NCI-H1092 treated with DMSO at 0.1 percent for 48 hours (cell line): ENCODE results near the gene STK17A.
"Not testable (repeated sequence)": the region's sequence is repeated elsewhere in the genome, so short reads cannot be mapped to it uniquely, and the experiment has no call there.

Experiments
- DNase-seq: peaks from one replicate; lab custom pipeline; 2025; lab: John Stamatoyannopoulos, UW

The STK17A gene

DNA sequence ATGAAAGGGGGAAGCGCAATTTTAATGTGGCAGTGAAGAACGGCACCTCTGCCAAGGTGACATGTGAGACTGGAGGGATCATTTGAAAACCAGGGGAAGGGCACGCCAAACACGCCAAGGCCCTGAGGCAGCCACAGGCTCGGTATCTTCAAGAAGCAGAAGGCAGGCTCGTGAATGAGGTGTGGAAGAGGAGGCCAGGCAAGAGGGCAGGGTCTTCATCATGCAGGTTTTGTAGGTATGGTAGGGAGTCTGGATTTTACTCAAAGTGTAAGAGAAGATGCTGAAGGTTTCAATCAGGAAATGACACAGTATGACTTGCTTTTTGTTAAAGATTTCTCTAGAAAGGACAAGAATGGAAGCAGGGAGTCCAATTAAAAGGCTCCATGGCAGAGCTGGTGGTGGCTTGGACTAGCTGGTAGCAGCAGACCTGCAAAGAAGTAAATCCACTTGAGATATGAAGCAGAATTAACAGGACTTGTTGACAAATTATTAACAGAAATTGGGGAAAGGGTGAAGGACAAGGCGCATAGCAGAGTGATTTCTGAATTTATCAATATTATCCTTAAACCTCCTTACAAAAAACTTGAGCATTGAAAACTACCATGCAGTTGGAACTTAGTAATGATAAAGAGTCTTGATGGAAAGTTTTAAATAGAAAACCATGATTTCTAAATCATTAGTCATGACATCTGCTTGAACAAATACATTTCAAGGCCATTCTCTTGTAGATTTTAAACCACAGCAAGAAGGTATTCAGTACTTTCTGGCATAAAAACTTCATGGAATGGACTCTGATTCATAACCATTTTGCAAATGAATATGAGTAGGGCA is 76.0 kb downstream of the STK17A start:
- no peak for DNase-seq

DNA sequence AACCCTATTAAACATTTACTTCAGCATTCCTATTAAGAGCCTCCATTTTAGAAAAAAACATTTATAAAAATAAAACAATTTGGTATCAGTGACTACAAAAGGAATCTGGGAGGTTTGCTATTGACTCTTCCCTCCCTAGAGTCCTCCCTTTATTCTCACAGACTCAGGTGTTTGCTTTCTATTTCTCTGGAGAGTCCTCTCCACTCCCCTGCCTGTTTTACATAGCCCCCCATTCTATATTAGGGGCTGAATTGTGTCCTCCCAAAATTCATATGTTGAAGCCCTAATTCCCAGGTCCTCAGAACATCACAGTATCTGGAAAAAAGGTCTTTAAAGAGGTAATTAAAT is 76.6 kb downstream of the STK17A start:
- no peak for DNase-seq

DNA sequence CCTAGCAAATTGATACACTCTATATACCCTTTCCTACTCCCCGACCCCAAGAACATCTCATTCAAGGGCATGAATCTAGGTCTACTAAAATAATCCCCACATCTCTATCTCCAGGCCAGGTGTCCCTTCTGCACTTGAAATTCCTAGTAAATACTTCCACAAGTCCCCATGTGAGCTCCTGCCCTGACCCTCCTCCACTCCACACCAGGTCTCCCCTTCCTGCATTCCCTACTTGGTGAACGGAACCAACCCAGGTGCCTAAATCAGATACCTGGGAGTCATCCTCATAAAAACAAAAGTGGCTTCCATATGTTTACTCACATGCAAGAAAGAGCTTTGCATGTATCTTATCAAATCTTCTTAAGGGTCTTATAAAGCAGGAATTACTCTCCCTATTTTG is 77.2 kb downstream of the STK17A start:
- no peak for DNase-seq

DNA sequence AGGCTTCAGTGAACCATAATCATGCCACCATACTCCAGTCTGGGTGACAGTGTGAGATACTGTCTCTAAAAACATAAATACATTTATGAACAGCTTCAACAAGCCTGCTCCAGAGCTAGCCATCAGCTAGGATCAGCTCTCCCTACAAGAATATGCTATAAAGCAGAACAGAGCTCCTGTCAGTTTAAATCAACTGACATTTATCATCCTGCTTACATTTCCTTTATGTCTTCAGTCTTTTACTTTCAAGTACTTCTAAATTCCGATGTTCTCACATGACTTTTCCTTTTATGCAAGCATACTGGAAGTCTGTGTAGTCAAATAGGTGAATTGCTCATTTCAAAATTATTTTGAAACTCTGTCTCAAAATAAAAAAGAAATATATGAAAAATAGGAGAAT is 81.8 kb downstream of the STK17A start:
- no peak for DNase-seq

DNA sequence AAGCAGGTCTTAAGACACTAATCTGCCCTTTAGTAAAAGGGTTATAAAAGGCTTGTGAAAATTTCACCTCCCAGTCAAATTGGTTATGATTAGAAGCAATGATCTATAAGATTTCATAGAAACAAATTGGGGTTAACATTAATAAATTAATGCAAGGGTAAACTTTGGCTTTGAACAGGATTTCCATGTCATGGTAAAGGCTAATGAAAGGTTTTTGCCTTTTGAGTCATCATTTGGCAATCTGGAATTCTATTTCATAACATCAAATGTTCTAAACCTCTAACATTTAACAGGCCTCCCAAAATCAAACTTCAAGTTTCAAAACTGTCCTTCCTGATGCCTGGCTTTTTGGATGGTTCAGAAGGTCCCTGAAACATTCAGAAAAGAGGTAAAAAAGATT is 84.0 kb downstream of the STK17A start:
- DNase-seq, result no peak

DNA sequence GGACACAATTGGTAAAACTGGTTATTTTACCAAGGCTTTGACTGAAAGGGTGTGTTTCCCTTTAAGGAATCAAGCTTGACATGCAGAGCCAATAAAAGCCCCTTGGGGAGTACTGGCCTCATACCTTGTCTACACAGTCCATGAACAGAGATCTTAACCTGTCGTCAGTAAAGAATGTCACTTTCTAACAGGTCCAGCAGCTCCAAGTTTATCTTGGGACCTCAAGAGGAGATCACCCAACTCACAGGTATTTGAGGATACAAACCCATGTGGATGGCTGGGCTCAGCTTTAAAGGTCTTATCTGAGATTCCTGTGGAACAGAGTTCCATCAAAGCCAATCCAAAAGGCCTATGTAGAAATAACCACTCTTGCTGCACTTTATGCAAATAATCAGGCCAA is 85.1 kb downstream of the STK17A start:
- DNase-seq, result no peak

DNA sequence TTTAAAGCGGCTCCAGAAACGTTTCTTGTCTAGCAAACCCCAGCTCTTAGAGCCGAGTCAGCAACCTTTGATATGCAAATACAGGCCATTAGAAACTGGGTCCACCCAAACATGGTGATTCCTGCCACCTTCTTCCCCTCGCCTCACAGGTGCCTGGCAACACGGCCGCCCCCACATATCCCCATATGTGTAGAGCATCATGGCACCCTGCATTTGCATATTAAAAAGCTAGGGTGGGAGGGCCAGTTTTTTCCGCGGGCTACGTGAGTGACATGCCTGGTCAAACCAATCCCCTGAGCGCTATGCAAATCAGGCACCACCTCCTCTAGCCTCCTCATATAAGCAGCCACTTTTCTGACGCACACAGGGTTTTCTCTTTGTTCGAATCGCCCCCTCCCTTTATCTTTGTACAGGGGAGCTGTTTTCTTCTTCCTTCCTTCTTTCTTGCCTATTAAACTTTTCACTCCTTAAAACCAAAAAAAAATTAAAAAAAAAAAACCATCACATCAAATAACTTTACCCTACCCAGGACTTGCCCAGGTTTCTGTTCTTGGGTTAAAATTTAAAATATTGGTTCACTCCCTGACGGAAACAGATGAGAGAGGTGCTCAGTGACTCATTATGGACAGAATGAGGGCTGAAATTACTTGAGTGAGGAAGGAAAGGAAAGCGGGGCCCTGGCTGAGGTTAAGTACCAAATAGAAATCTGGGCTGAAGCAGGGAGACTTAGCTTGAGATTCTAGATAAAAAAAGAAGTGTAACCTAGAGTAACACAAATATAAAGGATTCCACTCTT is 86.6 kb downstream of the STK17A start:
- DNase-seq, result no peak

DNA sequence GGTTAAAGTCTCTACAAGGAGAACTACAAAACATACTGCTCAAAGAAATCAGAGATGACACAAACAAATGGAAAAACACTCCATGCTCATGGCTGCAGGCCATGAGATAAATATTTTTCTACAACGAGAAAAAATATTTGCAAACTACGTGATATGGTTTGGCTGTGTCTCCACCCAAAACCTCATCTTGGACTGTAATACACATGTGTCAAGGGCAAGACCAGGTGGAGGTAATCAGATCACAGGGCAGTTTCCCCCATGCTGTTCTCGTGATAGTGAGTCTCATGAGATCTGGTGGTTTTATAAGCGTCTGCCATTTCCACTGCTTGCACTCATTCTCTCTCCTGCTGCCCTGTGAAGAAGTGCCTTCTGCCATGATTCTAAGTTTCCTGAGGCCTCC is 88.6 kb downstream of the STK17A start:
- DNase-seq, result no peak

DNA sequence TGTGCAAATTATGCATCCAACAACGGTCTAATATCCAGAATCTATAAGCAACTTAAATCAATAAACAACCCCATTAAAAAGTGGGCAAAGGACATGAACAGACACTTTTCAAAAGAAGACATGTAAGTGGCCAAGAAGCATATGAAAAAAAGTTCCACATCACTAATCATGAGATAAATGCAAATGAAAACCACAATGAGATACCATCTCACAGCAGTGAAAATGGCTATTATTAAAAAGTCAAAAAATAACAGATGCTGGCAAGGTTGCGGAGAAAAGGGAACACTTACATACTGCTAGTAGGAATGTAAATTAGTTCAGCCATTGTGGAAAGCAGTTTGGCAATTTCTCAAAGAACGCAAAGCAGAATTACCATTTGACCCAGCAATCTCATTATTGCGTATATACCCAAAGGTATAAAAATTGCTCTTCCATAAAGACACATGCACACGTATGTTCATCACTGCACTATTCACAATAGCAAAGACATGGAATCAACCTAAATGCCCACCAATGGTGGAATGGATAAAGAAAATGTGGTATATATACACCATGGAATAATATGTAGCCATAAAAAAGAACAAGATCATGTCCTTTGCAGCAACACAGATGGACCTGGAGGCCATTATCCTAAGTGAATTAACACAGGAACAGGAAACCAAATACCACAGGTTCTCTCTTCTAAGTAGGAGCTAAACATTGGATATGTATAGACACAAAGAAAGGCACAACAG is 90.5 kb downstream of the STK17A start:
- not testable (repeated sequence) for DNase-seq

DNA sequence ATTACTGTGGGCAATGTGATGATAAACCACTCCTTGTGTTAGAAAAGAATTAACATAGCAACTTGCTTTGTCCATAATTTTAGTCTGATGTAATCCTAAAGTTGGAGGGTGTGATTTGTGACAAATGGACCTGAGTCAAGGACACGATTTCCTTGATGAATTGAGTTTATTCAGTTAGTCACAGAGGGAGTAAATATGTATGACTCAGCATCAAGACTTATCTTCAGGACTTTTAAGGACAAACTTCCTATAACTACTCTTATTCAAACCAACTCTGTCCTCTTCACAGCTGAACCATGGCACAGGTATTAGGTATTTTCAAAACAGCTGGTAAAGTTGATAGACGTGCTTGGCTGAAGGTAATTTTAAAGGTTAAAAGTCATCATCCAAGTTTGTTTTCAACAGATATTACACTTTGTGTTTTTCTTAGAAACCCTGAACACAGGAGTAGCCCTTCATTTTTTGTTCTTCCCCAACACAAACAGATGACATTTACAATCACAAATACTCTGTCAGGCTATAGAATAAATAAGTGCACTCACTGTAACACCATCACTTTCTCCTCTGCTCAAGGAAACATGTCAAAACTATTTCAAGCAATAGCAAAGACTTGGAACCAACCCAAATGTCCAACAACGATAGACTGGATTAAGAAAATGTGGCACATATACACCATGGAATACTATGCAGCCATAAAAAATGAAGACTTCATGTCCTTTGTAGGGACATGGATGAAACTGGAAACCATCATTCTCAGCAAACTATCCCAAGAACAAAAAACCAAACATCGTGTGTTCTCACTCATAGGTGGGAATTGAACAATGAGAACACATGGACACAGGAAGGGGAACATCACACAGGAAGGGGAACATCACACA is 91.9 kb downstream of the STK17A start:
- DNase-seq, result no peak
